ENCODE data around the gene SNCAIP.

Gene SNCAIP

GRCh38 chr5:122304471-122305215, 7.4 kb upstream of the SNCAIP start:
- no peak overlapping the region for H2AFZ ChIP-seq (ENCODE audit: low read length)
- H3K9ac ChIP-seq (ENCODE audit: low read length): no peak overlapping the region
- H3K9me2 ChIP-seq (ENCODE audit: low read depth, low read length): no peaks in the 10 kb centered on the region
- H3K4me2 ChIP-seq (ENCODE audit: low read length): no peak overlapping the region
- no peaks in the 10 kb centered on the region for H4K20me1 ChIP-seq (ENCODE audit: insufficient read depth, low read length)
- H3F3A ChIP-seq (ENCODE audit: insufficient read depth, low read length): no peaks in the 10 kb centered on the region
- no peak overlapping the region for H3K27ac ChIP-seq (ENCODE audit: low read depth, low read length, poor library complexity, severe bottlenecking)
- peaks cover 23% of the 10 kb centered on the region for H3K4me1 ChIP-seq (ENCODE audit: insufficient read depth, low read length, severe bottlenecking)
- H3K9me3 ChIP-seq (ENCODE audit: low read length): no peaks in the 10 kb centered on the region
- H3K79me2 ChIP-seq (ENCODE audit: insufficient read depth, low read length): no peaks in the 10 kb centered on the region
- H3K36me3 ChIP-seq (ENCODE audit: insufficient read depth, low read length): no peaks in the 10 kb centered on the region
- H3K27me3 ChIP-seq (ENCODE audit: insufficient read depth, low read length): no peaks in the 10 kb centered on the region
- TF ChIP-seq EZH2 (IDR thresholded peaks at IDR 0.05; ENCODE audit: borderline replicate concordance, low read length): no peak
- TF ChIP-seq CTCF (IDR thresholded peaks at IDR 0.05; ENCODE audit: low read length): no peak
- H3K4me3 ChIP-seq (ENCODE audit: low read depth, low read length, poor library complexity, severe bottlenecking): no peak overlapping the region

- Histone ChIP-seq H3K4me3 (ENCODE audit: low read depth, low read length, poor library complexity, severe bottlenecking) (no peak overlapping the region), H3K27me3 (ENCODE audit: insufficient read depth, low read length) (no peaks in the 10 kb centered on the region), H3K36me3 (ENCODE audit: insufficient read depth, low read length) (no peaks in the 10 kb centered on the region), H2AFZ (ENCODE audit: low read length) (no peak overlapping the region), H3K4me1 (ENCODE audit: insufficient read depth, low read length, severe bottlenecking) (peaks cover 5% of the 10 kb centered on the region), H3K27ac (ENCODE audit: low read depth, low read length, poor library complexity, severe bottlenecking) (no peak overlapping the region), H3K4me2 (ENCODE audit: low read length) (no peak overlapping the region), H3K9me3 (ENCODE audit: low read length) (no peaks in the 10 kb centered on the region), H3K9me2 (ENCODE audit: low read depth, low read length) (no peaks in the 10 kb centered on the region), H3F3A (ENCODE audit: insufficient read depth, low read length) (no peaks in the 10 kb centered on the region), H4K20me1 (ENCODE audit: insufficient read depth, low read length) (no peaks in the 10 kb centered on the region), H3K79me2 (ENCODE audit: insufficient read depth, low read length) (no peaks in the 10 kb centered on the region), H3K9ac (ENCODE audit: low read length) (no peak overlapping the region)
- TF ChIP-seq EZH2 (IDR thresholded peaks at IDR 0.05; ENCODE audit: borderline replicate concordance, low read length): no peak
- no peak for TF ChIP-seq CTCF (IDR thresholded peaks at IDR 0.05; ENCODE audit: low read length)
Observed at GRCh38 chr5:122306461-122306860, 5.6 kb upstream of the SNCAIP start.

- H3K27ac ChIP-seq (ENCODE audit: low read depth, low read length, poor library complexity, severe bottlenecking): no peak overlapping the region
- no peaks in the 10 kb centered on the region for H3K9me2 ChIP-seq (ENCODE audit: low read depth, low read length)
- no peak overlapping the region for H3K4me3 ChIP-seq (ENCODE audit: low read depth, low read length, poor library complexity, severe bottlenecking)
- no peaks in the 10 kb centered on the region for H3K79me2 ChIP-seq (ENCODE audit: insufficient read depth, low read length)
- H3K4me1 ChIP-seq (ENCODE audit: insufficient read depth, low read length, severe bottlenecking): peaks cover 5% of the 10 kb centered on the region
- H3K36me3 ChIP-seq (ENCODE audit: insufficient read depth, low read length): no peaks in the 10 kb centered on the region
- no peak overlapping the region for H3K9ac ChIP-seq (ENCODE audit: low read length)
- H4K20me1 ChIP-seq (ENCODE audit: insufficient read depth, low read length): no peaks in the 10 kb centered on the region
- H2AFZ ChIP-seq (ENCODE audit: low read length): no peak overlapping the region
- no peaks in the 10 kb centered on the region for H3K9me3 ChIP-seq (ENCODE audit: low read length)
- no peaks in the 10 kb centered on the region for H3F3A ChIP-seq (ENCODE audit: insufficient read depth, low read length)
- TF ChIP-seq CTCF (IDR thresholded peaks at IDR 0.05; ENCODE audit: low read length) (no peak), EZH2 (IDR thresholded peaks at IDR 0.05; ENCODE audit: borderline replicate concordance, low read length) (no peak)
- H3K4me2 ChIP-seq (ENCODE audit: low read length): no peak overlapping the region
- no peaks in the 10 kb centered on the region for H3K27me3 ChIP-seq (ENCODE audit: insufficient read depth, low read length)
Observed at GRCh38 chr5:122310889-122311288, 1.1 kb upstream of the SNCAIP start.

Measured in OCI-LY1 (cell line).